T-helper 1 cell (primary cell): Measurements from ENCODE around the gene NAV1.

ENCODE experiments used
- DNase-seq, 5 donors: peaks; one replicate each; pipeline ENCODE4 v3.0.0-alpha.2; 2012 to 2020

Gene NAV1

GRCh38 chr1:201551877-201552731, 13.2 kb downstream of the NAV1 start:
- DNase-seq: no peak

- DNase-seq: no peak
These were observed 14.0 kb downstream of the NAV1 start for GRCh38 chr1:201552941-201553351.

GRCh38 chr1:201553496-201554189, 14.7 kb downstream of the NAV1 start:
- DNase-seq: no peak

GRCh38 chr1:201554190-201554600, 15.3 kb downstream of the NAV1 start:
- no peak for DNase-seq

- DNase-seq: no peak
These were observed 16.1 kb downstream of the NAV1 start for GRCh38 chr1:201554789-201555592.

- DNase-seq: no peak
These were observed 16.6 kb downstream of the NAV1 start for GRCh38 chr1:201555593-201555945.

- DNase-seq: no peak
These were observed 18.1 kb downstream of the NAV1 start for GRCh38 chr1:201556841-201557571.

- DNase-seq: no peak
These were observed 18.6 kb downstream of the NAV1 start for GRCh38 chr1:201557572-201557958.

GRCh38 chr1:201559679-201560162, 20.8 kb downstream of the NAV1 start:
- DNase-seq: peak; percentile 15 to 55 (median 46)

- DNase-seq: no peak
These were observed 21.6 kb downstream of the NAV1 start for GRCh38 chr1:201560328-201561194.

GRCh38 chr1:201561195-201561564, 22.3 kb downstream of the NAV1 start:
- DNase-seq: no peak

GRCh38 chr1:201561601-201562000, 22.7 kb downstream of the NAV1 start:
- no peak for DNase-seq

- DNase-seq: no peak
These were observed 23.3 kb downstream of the NAV1 start for GRCh38 chr1:201562257-201562656.

GRCh38 chr1:201562659-201563405, 23.9 kb downstream of the NAV1 start:
- no peak for DNase-seq

- DNase-seq: no peak
These were observed 24.5 kb downstream of the NAV1 start for GRCh38 chr1:201563406-201563780.

GRCh38 chr1:201563941-201564340, 25.0 kb downstream of the NAV1 start:
- no peak for DNase-seq

GRCh38 chr1:201565024-201565730, 26.2 kb downstream of the NAV1 start:
- no peak for DNase-seq

GRCh38 chr1:201565771-201566528, 27.0 kb downstream of the NAV1 start:
- no peak for DNase-seq

- DNase-seq: no peak
These were observed 27.5 kb downstream of the NAV1 start for GRCh38 chr1:201566529-201566823.
